ENCODE data around the gene PPP1R15A. TPM values are rescaled to one million over a fixed set of nuclear protein-coding genes. Genes with fewer than 3 reads are reported as not detected.

The PPP1R15A gene
- total and polyA plus RNA-seq, 2 of the 8 experiments (the other 6 are each of a cell fraction or from before 2014, with no cell fraction given), result 4.1 to 14.0 TPM

DNA sequence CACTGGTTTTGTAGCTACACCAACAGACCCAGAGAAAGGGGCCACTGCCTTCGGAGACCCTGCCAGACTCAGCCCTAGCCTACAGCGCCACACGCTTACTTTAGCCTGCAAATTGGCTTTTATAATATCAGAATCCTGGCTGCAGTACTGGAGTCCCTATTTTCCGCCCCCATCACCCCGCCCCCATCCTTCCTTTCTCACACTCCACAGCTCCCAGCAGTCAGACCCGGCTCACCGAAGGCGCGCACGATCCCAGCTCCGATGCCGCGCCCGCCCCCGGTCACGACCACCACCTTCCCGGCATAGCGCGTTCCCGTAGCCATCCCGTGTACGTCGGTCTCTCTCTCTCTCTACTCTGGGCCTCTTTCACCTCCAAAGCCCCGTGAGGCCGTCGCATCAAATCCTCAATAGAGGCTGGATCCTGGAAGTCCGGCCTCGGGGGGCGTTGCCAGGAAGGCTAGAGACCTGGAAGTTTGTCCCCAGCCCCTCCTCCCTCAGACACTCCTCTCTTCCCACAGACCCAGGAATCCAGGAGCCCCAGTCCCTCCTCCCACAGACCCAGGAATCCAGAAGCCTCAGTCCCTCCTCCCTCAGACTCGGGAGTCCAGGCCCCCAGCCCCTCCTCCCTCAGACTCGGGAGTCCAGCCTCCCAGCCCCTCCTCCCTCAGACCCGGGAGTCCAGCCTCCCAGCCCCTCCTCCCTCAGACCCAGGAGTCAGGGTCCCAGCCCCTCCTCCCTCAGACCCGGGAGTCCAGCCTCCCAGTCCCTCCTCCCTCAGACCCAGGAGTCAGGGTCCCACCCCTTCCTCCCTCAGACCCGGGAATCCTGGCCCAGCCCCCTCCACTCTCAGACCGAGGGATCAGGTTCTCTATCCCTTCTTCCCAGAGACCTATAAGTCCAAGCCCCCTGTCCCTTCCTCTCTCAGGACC, 35.9 kb upstream of the PPP1R15A start, which contains the start of gene HSD17B14 (continued):
- TF ChIP-seq SIN3A (conservative IDR thresholded peaks at IDR 0.05 in 1 of 2, IDR thresholded peaks at IDR 0.05 in 1 of 2; ENCODE audit: low read depth in 1 of 2, low read length in 2 of 2) (0 out of 4 replicates have a peak, but pooled peaks of 1 of the 2 experiments have one; percentile 9), JUN (IDR thresholded peaks at IDR 0.05; ENCODE audit: low read depth, low read length) (no peak), HDAC6 (IDR thresholded peaks at IDR 0.05; ENCODE audit: low read depth, low read length) (no peak), KDM4A (IDR thresholded peaks at IDR 0.05; ENCODE audit: low read depth, low read length, severe bottlenecking) (peak; percentile 28), CBX5 (IDR thresholded peaks at IDR 0.05; ENCODE audit: low read depth, low read length) (no peak), PHF8 (conservative IDR thresholded peaks at IDR 0.05; ENCODE audit: low read depth, low read length) (no peak), JUND (IDR thresholded peaks at IDR 0.05; ENCODE audit: low read length) (no peak), POU5F1 (IDR thresholded peaks at IDR 0.05; ENCODE audit: low read depth, low read length) (no peak)
- TF ChIP-seq, protein P1, sequence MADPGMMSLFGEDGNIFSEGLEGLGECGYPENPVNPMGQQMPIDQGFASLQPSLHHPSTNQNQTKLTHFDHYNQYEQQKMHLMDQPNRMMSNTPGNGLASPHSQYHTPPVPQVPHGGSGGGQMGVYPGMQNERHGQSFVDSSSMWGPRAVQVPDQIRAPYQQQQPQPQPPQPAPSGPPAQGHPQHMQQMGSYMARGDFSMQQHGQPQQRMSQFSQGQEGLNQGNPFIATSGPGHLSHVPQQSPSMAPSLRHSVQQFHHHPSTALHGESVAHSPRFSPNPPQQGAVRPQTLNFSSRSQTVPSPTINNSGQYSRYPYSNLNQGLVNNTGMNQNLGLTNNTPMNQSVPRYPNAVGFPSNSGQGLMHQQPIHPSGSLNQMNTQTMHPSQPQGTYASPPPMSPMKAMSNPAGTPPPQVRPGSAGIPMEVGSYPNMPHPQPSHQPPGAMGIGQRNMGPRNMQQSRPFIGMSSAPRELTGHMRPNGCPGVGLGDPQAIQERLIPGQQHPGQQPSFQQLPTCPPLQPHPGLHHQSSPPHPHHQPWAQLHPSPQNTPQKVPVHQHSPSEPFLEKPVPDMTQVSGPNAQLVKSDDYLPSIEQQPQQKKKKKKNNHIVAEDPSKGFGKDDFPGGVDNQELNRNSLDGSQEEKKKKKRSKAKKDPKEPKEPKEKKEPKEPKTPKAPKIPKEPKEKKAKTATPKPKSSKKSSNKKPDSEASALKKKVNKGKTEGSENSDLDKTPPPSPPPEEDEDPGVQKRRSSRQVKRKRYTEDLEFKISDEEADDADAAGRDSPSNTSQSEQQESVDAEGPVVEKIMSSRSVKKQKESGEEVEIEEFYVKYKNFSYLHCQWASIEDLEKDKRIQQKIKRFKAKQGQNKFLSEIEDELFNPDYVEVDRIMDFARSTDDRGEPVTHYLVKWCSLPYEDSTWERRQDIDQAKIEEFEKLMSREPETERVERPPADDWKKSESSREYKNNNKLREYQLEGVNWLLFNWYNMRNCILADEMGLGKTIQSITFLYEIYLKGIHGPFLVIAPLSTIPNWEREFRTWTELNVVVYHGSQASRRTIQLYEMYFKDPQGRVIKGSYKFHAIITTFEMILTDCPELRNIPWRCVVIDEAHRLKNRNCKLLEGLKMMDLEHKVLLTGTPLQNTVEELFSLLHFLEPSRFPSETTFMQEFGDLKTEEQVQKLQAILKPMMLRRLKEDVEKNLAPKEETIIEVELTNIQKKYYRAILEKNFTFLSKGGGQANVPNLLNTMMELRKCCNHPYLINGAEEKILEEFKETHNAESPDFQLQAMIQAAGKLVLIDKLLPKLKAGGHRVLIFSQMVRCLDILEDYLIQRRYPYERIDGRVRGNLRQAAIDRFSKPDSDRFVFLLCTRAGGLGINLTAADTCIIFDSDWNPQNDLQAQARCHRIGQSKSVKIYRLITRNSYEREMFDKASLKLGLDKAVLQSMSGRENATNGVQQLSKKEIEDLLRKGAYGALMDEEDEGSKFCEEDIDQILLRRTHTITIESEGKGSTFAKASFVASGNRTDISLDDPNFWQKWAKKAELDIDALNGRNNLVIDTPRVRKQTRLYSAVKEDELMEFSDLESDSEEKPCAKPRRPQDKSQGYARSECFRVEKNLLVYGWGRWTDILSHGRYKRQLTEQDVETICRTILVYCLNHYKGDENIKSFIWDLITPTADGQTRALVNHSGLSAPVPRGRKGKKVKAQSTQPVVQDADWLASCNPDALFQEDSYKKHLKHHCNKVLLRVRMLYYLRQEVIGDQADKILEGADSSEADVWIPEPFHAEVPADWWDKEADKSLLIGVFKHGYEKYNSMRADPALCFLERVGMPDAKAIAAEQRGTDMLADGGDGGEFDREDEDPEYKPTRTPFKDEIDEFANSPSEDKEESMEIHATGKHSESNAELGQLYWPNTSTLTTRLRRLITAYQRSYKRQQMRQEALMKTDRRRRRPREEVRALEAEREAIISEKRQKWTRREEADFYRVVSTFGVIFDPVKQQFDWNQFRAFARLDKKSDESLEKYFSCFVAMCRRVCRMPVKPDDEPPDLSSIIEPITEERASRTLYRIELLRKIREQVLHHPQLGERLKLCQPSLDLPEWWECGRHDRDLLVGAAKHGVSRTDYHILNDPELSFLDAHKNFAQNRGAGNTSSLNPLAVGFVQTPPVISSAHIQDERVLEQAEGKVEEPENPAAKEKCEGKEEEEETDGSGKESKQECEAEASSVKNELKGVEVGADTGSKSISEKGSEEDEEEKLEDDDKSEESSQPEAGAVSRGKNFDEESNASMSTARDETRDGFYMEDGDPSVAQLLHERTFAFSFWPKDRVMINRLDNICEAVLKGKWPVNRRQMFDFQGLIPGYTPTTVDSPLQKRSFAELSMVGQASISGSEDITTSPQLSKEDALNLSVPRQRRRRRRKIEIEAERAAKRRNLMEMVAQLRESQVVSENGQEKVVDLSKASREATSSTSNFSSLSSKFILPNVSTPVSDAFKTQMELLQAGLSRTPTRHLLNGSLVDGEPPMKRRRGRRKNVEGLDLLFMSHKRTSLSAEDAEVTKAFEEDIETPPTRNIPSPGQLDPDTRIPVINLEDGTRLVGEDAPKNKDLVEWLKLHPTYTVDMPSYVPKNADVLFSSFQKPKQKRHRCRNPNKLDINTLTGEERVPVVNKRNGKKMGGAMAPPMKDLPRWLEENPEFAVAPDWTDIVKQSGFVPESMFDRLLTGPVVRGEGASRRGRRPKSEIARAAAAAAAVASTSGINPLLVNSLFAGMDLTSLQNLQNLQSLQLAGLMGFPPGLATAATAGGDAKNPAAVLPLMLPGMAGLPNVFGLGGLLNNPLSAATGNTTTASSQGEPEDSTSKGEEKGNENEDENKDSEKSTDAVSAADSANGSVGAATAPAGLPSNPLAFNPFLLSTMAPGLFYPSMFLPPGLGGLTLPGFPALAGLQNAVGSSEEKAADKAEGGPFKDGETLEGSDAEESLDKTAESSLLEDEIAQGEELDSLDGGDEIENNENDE (IDR thresholded peaks at IDR 0.05; ENCODE audit: insufficient replicate concordance, low read length), result no peak

Data from H1 (cell line).